ENCODE results near the gene UGT2B15. TPM values are rescaled to one million over a fixed set of nuclear protein-coding genes. Genes with fewer than 3 reads are reported as not detected.
"Not testable (repeated sequence)": the region's sequence is repeated elsewhere in the genome, so short reads cannot be mapped to it uniquely, and the experiment has no call there.

The UGT2B15 gene
- total RNA-seq, result not detected
- under 1 TPM in 3 of 8 donors, not detected in 5; 0.08 to 0.69 (median 0.12) TPM for polyA plus RNA-seq (ENCODE audit: insufficient read depth in 1 of 8, insufficient read length in 8 of 8, low replicate concordance in 1 of 8)
- long read RNA-seq, donor 1, result 0 reads
- long read RNA-seq, donor 2, result 0 reads
- long read RNA-seq, donor 3, result 0 reads
- long read RNA-seq, donor 4, result 0 reads
- long read RNA-seq, donor 5, result 0 reads
- long read RNA-seq, donor 6, result 0 reads
- long read RNA-seq, donor 7, result 0 reads
- long read RNA-seq, donor 8, result 0 reads
- long read RNA-seq, donor 9, result 0 reads
- long read RNA-seq, donor 10, result 0 reads
- long read RNA-seq, donor 11, result 0 reads

DNA sequence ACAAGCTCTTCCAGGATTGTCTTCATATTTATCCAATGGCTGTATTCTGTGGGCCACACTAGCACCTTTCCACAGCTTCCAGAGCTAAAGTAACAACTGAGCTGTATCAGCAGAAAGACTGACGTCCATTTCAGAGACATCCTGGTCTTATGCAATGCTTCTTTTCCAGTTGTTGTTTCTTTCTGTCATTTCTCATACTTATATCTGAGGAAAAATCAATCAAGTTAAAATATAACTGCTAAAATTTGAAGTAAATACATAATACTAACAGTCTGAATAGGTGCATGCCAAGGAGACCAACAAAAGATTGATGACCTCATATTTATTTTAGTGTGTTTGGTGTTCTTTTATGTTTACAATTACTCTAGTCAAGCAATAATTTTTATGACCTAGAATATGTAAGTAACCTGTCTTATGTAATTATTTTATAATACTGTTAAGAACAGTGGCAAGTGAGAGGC, at the start of gene UGT2B15:
UGT2B15 (minus strand) TSS at position 174 of the 461 bp plus-strand sequence; CDS start at position 140, 34 bp downstream.
- WGBS (ENCODE audit: insufficient coverage), result no CpG with 5 or more reads among the region's 1 CpG
- H3K36me3 ChIP-seq (ENCODE audit: control insufficient read depth, insufficient read depth, low read length); DNase-seq; H3K27me3 ChIP-seq (ENCODE audit: control insufficient read depth, insufficient read depth, low read length); H3K27ac ChIP-seq (ENCODE audit: low read length); H3K4me3 ChIP-seq (ENCODE audit: low read length); H3K4me1 ChIP-seq (ENCODE audit: control insufficient read depth, insufficient read depth, low read length); H3K9me3 ChIP-seq (replicated peaks; ENCODE audit: control insufficient read depth, low read depth, low read length): not testable (repeated sequence)

GRCh38 chr4:68719075-68719473, 48.6 kb upstream of the UGT2B15 start:
- no peak for DNase-seq
- Histone ChIP-seq H3K4me1 (ENCODE audit: control insufficient read depth, insufficient read depth, low read length) (no peaks in the 10 kb centered on the region), H3K9me3 (replicated peaks; ENCODE audit: control insufficient read depth, low read depth, low read length) (no peaks in the 10 kb centered on the region), H3K27me3 (ENCODE audit: control insufficient read depth, insufficient read depth, low read length) (no peaks in the 10 kb centered on the region), H3K27ac (ENCODE audit: low read length) (no peak overlapping the region), H3K4me3 (ENCODE audit: low read length) (no peak overlapping the region), H3K36me3 (ENCODE audit: control insufficient read depth, insufficient read depth, low read length) (no peaks in the 10 kb centered on the region)
- WGBS (ENCODE audit: insufficient coverage), result no CpG with 5 or more reads among the region's 2 CpGs

- no peak for DNase-seq
- WGBS (ENCODE audit: insufficient coverage), result no CpG with 5 or more reads among the region's 3 CpGs
- Histone ChIP-seq H3K9me3 (replicated peaks; ENCODE audit: control insufficient read depth, low read depth, low read length) (no peaks in the 10 kb centered on the region), H3K4me1 (ENCODE audit: control insufficient read depth, insufficient read depth, low read length) (no peaks in the 10 kb centered on the region), H3K4me3 (ENCODE audit: low read length) (no peak overlapping the region), H3K27ac (ENCODE audit: low read length) (no peak overlapping the region), H3K36me3 (ENCODE audit: control insufficient read depth, insufficient read depth, low read length) (no peaks in the 10 kb centered on the region), H3K27me3 (ENCODE audit: control insufficient read depth, insufficient read depth, low read length) (no peaks in the 10 kb centered on the region)
Observed at GRCh38 chr4:68718447-68719074, 48.1 kb upstream of the UGT2B15 start.

GRCh38 chr4:68717999-68718398, 47.5 kb upstream of the UGT2B15 start:
- no peak overlapping the region for H3K4me3 ChIP-seq (ENCODE audit: low read length)

DNA sequence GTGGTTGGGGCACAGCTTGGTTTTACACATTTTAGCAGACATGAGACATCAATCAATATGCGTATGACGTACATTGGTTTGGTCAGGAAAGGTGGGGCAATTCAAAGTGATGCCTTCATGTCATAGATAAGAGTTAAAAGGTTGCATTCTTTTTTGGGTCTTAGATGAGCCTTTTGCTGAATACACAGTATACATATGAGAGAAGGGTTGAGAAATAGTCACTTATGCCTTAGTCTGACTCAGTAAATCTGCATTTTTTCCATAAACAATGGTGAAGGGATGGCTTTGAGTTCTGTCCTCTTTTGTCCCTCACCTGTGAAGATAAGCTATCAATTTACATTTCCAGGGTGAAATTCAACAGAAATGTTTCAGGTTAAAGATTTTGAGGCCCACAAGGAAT, 43.9 kb upstream of the UGT2B15 start:
- Histone ChIP-seq H3K27me3 (ENCODE audit: control insufficient read depth, insufficient read depth, low read length) (no peaks in the 10 kb centered on the region), H3K27ac (ENCODE audit: low read length) (no peak overlapping the region), H3K36me3 (ENCODE audit: control insufficient read depth, insufficient read depth, low read length) (no peaks in the 10 kb centered on the region), H3K4me3 (ENCODE audit: low read length) (no peak overlapping the region), H3K4me1 (ENCODE audit: control insufficient read depth, insufficient read depth, low read length) (no peaks in the 10 kb centered on the region), H3K9me3 (replicated peaks; ENCODE audit: control insufficient read depth, low read depth, low read length) (no peaks in the 10 kb centered on the region)
- DNase-seq, result no peak
- WGBS (ENCODE audit: insufficient coverage), result 69% methylated on average over 2 of the region's 2 CpGs

More at GRCh38 chr4:68717999-68718398, 47.5 kb upstream of the UGT2B15 start:
- no peaks in the 10 kb centered on the region for H3K27me3 ChIP-seq (ENCODE audit: control insufficient read depth, insufficient read depth, low read length)
- no peaks in the 10 kb centered on the region for H3K36me3 ChIP-seq (ENCODE audit: control insufficient read depth, insufficient read depth, low read length)
- WGBS (ENCODE audit: insufficient coverage), result no CpG with 5 or more reads among the region's 1 CpG
- H3K27ac ChIP-seq (ENCODE audit: low read length), result no peak overlapping the region
- no peak for DNase-seq
- H3K9me3 ChIP-seq (replicated peaks; ENCODE audit: control insufficient read depth, low read depth, low read length), result no peaks in the 10 kb centered on the region
- no peaks in the 10 kb centered on the region for H3K4me1 ChIP-seq (ENCODE audit: control insufficient read depth, insufficient read depth, low read length)

- Histone ChIP-seq H3K27ac (ENCODE audit: low read length) (no peak overlapping the region), H3K4me1 (ENCODE audit: control insufficient read depth, insufficient read depth, low read length) (no peaks in the 10 kb centered on the region), H3K4me3 (ENCODE audit: low read length) (no peak overlapping the region), H3K9me3 (replicated peaks; ENCODE audit: control insufficient read depth, low read depth, low read length) (no peaks in the 10 kb centered on the region), H3K27me3 (ENCODE audit: control insufficient read depth, insufficient read depth, low read length) (no peaks in the 10 kb centered on the region), H3K36me3 (ENCODE audit: control insufficient read depth, insufficient read depth, low read length) (no peaks in the 10 kb centered on the region)
- WGBS (ENCODE audit: insufficient coverage), result 75% methylated on average over 2 of the region's 3 CpGs
- DNase-seq, result no peak
Observed at GRCh38 chr4:68712207-68712606, 41.8 kb upstream of the UGT2B15 start.

DNA sequence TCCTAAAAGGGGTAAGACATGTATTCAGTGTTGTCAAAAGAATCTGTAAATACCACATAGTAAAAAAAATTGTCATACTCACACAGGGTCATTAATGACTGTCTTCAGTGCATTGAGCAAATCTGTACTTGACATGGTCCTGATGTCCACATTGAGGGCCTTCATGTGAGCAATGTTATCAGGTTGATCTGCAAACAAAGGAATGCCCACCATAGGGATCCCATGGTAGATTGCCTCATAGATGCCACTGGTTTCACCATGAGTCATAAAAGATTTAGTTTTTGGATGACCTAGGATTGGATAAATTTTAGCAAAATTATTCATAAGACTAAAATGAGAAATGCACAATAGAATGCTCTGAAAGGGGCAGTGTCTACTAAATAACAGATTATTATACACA, 38.1 kb upstream of the UGT2B15 start:
- DNase-seq, result no peak
- Histone ChIP-seq H3K4me3 (ENCODE audit: low read length) (no peak overlapping the region), H3K36me3 (ENCODE audit: control insufficient read depth, insufficient read depth, low read length) (no peaks in the 10 kb centered on the region)

DNA sequence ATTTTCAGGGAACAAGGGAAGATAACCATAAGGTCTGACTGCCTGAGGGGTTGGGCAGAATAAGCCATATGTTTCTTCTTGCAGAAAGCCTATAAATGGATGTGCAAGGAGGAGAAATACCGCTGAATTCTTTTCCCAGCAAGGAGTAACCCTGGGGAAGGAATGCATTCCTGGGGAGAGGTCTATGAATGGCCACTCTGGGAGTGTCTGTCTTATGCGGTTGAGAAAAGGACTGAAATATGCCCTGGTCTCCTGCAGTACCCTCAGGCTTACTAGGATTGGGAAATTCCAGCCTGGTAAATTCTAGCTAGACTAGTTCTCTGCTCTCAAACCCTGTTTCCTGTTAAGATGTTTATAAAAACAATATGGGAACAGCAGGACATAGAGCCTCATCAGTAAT, 32.7 kb upstream of the UGT2B15 start:
- H3K27me3 ChIP-seq (ENCODE audit: control insufficient read depth, insufficient read depth, low read length); H3K27ac ChIP-seq (ENCODE audit: low read length); H3K4me3 ChIP-seq (ENCODE audit: low read length); H3K9me3 ChIP-seq (replicated peaks; ENCODE audit: control insufficient read depth, low read depth, low read length); H3K4me1 ChIP-seq (ENCODE audit: control insufficient read depth, insufficient read depth, low read length); DNase-seq; H3K36me3 ChIP-seq (ENCODE audit: control insufficient read depth, insufficient read depth, low read length): not testable (repeated sequence)
- 70% methylated on average over 2 of the region's 2 CpGs for WGBS (ENCODE audit: insufficient coverage)

More for the DNA sequence above, 38.1 kb upstream of the UGT2B15 start:
- H3K9me3 ChIP-seq (replicated peaks; ENCODE audit: control insufficient read depth, low read depth, low read length), result no peaks in the 10 kb centered on the region
- no peaks in the 10 kb centered on the region for H3K27me3 ChIP-seq (ENCODE audit: control insufficient read depth, insufficient read depth, low read length)
- H3K4me1 ChIP-seq (ENCODE audit: control insufficient read depth, insufficient read depth, low read length), result no peaks in the 10 kb centered on the region
- no peak overlapping the region for H3K27ac ChIP-seq (ENCODE audit: low read length)

GRCh38 chr4:68700152-68700551, 29.7 kb upstream of the UGT2B15 start:
- Histone ChIP-seq H3K4me3 (ENCODE audit: low read length) (no peak overlapping the region), H3K36me3 (ENCODE audit: control insufficient read depth, insufficient read depth, low read length) (no peaks in the 10 kb centered on the region), H3K9me3 (replicated peaks; ENCODE audit: control insufficient read depth, low read depth, low read length) (no peaks in the 10 kb centered on the region), H3K4me1 (ENCODE audit: control insufficient read depth, insufficient read depth, low read length) (no peaks in the 10 kb centered on the region), H3K27ac (ENCODE audit: low read length) (no peak overlapping the region), H3K27me3 (ENCODE audit: control insufficient read depth, insufficient read depth, low read length) (no peaks in the 10 kb centered on the region)
- DNase-seq, result no peak
- no CpG with 5 or more reads among the region's 3 CpGs for WGBS (ENCODE audit: insufficient coverage)

DNA sequence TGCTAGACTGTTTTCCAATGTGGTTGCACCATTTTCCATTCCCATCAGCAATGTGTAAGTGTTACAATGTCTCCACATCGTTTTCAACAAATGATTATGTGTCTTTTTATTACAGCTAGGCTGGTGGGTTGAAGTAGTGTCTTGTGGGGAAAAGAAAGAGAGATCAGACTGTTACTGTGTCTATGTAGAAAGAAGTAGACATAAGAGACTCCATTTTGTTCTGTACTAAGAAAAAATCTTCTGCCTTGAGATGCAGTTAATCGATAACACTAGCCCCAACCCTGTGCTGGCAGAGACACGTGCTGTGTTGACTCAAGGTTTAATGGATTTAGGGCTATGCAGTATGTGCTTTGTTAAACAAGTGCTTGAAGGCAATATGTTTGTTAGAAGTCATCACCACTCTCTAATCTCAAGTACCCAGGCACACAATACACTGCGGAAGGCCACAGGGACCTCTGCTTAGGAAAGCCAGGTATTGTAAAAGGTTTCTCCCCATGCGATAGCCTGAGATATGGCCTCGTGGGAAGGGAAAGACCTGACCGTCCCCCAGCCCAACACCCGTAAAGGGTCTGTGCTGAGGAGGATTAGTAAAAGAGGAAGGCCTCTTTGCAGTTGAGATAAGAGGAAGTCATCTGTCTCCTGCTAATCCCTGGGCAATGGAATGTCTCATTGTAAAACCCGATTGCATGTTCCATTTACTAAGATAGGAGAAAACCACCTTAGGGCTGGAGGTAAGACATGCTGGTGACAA, 23.0 kb upstream of the UGT2B15 start:
- Histone ChIP-seq H3K27ac (ENCODE audit: low read length) (no peak overlapping the region), H3K9me3 (replicated peaks; ENCODE audit: control insufficient read depth, low read depth, low read length) (peaks cover 2% of the 10 kb centered on the region), H3K36me3 (ENCODE audit: control insufficient read depth, insufficient read depth, low read length) (no peaks in the 10 kb centered on the region), H3K27me3 (ENCODE audit: control insufficient read depth, insufficient read depth, low read length) (no peaks in the 10 kb centered on the region), H3K4me1 (ENCODE audit: control insufficient read depth, insufficient read depth, low read length) (no peaks in the 10 kb centered on the region), H3K4me3 (ENCODE audit: low read length) (no peak overlapping the region)
- WGBS (ENCODE audit: insufficient coverage), result 100% methylated on average over 1 of the region's 9 CpGs
- no peak for DNase-seq
